Measurements from ENCODE around the gene ZNF185. TPM values are rescaled to one million over a fixed set of nuclear protein-coding genes. Genes with fewer than 3 reads are reported as not detected.

The ZNF185 gene
- total RNA-seq, 1 donor from 2014 or later = 31.8 TPM

GRCh38 chrX:152923599-152923998, 25.7 kb downstream of the ZNF185 start:
- Mint-ChIP-seq H3K36me3 (peaks cover 5% of the 10 kb centered on the region), H3K4me3 (no peak overlapping the region), H3K27ac (no peak overlapping the region), H3K4me1 (no peaks in the 10 kb centered on the region), H3K9me3 (no peaks in the 10 kb centered on the region), H3K27me3 (ENCODE audit: low read depth) (no peaks in the 10 kb centered on the region)
- TF ChIP-seq CTCF (IDR thresholded peaks at IDR 0.05; ENCODE audit: unreplicated experiment) = no peak
- no peak for DNase-seq (ENCODE audit: low spot score in 2 of 2, unreplicated experiment in 2 of 2)

GRCh38 chrX:152925835-152926234, 28.0 kb downstream of the ZNF185 start:
- Mint-ChIP-seq H3K36me3 (peaks cover 5% of the 10 kb centered on the region), H3K27me3 (ENCODE audit: low read depth) (no peaks in the 10 kb centered on the region), H3K27ac (no peak overlapping the region), H3K9me3 (peaks cover 5% of the 10 kb centered on the region), H3K4me3 (no peak overlapping the region), H3K4me1 (no peaks in the 10 kb centered on the region)
- no peak for TF ChIP-seq CTCF (IDR thresholded peaks at IDR 0.05; ENCODE audit: unreplicated experiment)
- DNase-seq (ENCODE audit: low spot score in 2 of 2, unreplicated experiment in 2 of 2) = no peak

GRCh38 chrX:152926279-152926678, 28.4 kb downstream of the ZNF185 start:
- no peaks in the 10 kb centered on the region for H3K27me3 Mint-ChIP-seq (ENCODE audit: low read depth)
- no peaks in the 10 kb centered on the region for H3K4me1 Mint-ChIP-seq
- no peak overlapping the region for H3K4me3 Mint-ChIP-seq
- TF ChIP-seq CTCF (IDR thresholded peaks at IDR 0.05; ENCODE audit: unreplicated experiment) = no peak
- H3K36me3 Mint-ChIP-seq = peaks cover 5% of the 10 kb centered on the region
- H3K9me3 Mint-ChIP-seq = peaks cover 5% of the 10 kb centered on the region
- no peak overlapping the region for H3K27ac Mint-ChIP-seq
- DNase-seq (ENCODE audit: low spot score in 2 of 2, unreplicated experiment in 2 of 2) = no peak

GRCh38 chrX:152926923-152927322, 29.1 kb downstream of the ZNF185 start:
- no peak for TF ChIP-seq CTCF (IDR thresholded peaks at IDR 0.05; ENCODE audit: unreplicated experiment)
- DNase-seq (ENCODE audit: low spot score in 2 of 2, unreplicated experiment in 2 of 2) = no peak
- H3K4me1 Mint-ChIP-seq = no peaks in the 10 kb centered on the region
- no peaks in the 10 kb centered on the region for H3K27me3 Mint-ChIP-seq (ENCODE audit: low read depth)
- peaks cover 5% of the 10 kb centered on the region for H3K36me3 Mint-ChIP-seq
- no peak overlapping the region for H3K4me3 Mint-ChIP-seq
- H3K9me3 Mint-ChIP-seq = peaks cover 5% of the 10 kb centered on the region
- no peak overlapping the region for H3K27ac Mint-ChIP-seq

GRCh38 chrX:152927858-152928760, 30.2 kb downstream of the ZNF185 start:
- no peak for DNase-seq (ENCODE audit: low spot score in 2 of 2, unreplicated experiment in 2 of 2)
- no peak overlapping the region for H3K27ac Mint-ChIP-seq

More at GRCh38 chrX:152927858-152928760, 30.2 kb downstream of the ZNF185 start:
- Mint-ChIP-seq H3K4me3 (no peak overlapping the region), H3K36me3 (peaks cover 7% of the 10 kb centered on the region), H3K9me3 (peaks cover 5% of the 10 kb centered on the region), H3K4me1 (no peaks in the 10 kb centered on the region), H3K27me3 (ENCODE audit: low read depth) (no peaks in the 10 kb centered on the region)
- no peak for TF ChIP-seq CTCF (IDR thresholded peaks at IDR 0.05; ENCODE audit: unreplicated experiment)

All from mesothelial cell of epicardium (in vitro differentiated cells).